HL-60 (cell line): Measurements from ENCODE around the gene ZMYM2.

ENCODE experiments used
- DNase-seq, 2 experiments: peaks; one replicate each; pipeline ENCODE4 v3.0.0-alpha.2; 2010 to 2020; ENCODE audit warnings: low read depth in 1 of 2, low spot score in 1 of 2
- H3K27ac ChIP-seq: fragments of 250-450 bp; sonication (Bioruptor Pico); replicated peaks from 2 replicates; pipeline ENCODE4 v1.5.1; 2020; ENCODE audit warnings: mild to moderate bottlenecking, moderate library complexity
- H3K27me3 ChIP-seq: fragments of 250-450 bp; sonication (Bioruptor Pico); 2 replicates; pipeline ENCODE4 v1.5.1; 2021; ENCODE audit warnings: mild to moderate bottlenecking, moderate library complexity; ENCODE audit not compliant: insufficient read depth, poor library complexity, severe bottlenecking
- H3K4me3 ChIP-seq: replicated peaks from 2 replicates; pipeline ENCODE4 v1.5.1; 2011; ENCODE audit warnings: mild to moderate bottlenecking, control low read depth, low read length; ENCODE audit not compliant: insufficient read depth
- CTCF ChIP-seq: IDR thresholded peaks from one replicate; pipeline ENCODE4 v1.5.1; 2011; ENCODE audit warnings: low read length, control low read depth, inconsistent platforms; ENCODE audit not compliant: insufficient read depth
- GABPA ChIP-seq: IDR thresholded peaks from 2 replicates; pipeline ENCODE4 v1.6.1; 2012; ENCODE audit warnings: low read depth
- POLR2AphosphoS5 ChIP-seq: IDR thresholded peaks from 2 replicates; pipeline ENCODE4 v1.6.1; 2012; ENCODE audit warnings: low read depth
- REST ChIP-seq: IDR thresholded peaks from 2 replicates; pipeline ENCODE4 v1.6.1; 2012; ENCODE audit warnings: low read depth; ENCODE audit not compliant: insufficient replicate concordance
- SPI1 ChIP-seq: IDR thresholded peaks from 2 replicates; pipeline ENCODE4 v1.6.1; 2012; ENCODE audit warnings: low read depth, mild to moderate bottlenecking, borderline replicate concordance

The ZMYM2 gene

GRCh38 chr13:20119960-20120359, 161.4 kb downstream of the ZMYM2 start:
- H3K27me3 ChIP-seq: no peaks in the 10 kb centered on the region
- peak overlapping the region; percentile 51 for H3K4me3 ChIP-seq
- peak overlapping the region; percentile 94 for H3K27ac ChIP-seq
- TF ChIP-seq GABPA: no peak
- no peak for TF ChIP-seq POLR2AphosphoS5
- no peak for TF ChIP-seq CTCF
- TF ChIP-seq SPI1: no peak
- DNase-seq: no peak

GRCh38 chr13:20121159-20121525, 162.6 kb downstream of the ZMYM2 start:
- Histone ChIP-seq H3K27me3 (no peaks in the 10 kb centered on the region), H3K4me3 (peak overlapping the region; percentile 51), H3K27ac (peak overlapping the region; percentile 94)
- TF ChIP-seq POLR2AphosphoS5: peak; percentile 80
- TF ChIP-seq REST: no peak
- peak; percentile 49; the same call in 1 of the 2 replicates for TF ChIP-seq SPI1
- DNase-seq: peak; percentile 85 to 93

GRCh38 chr13:20124303-20124702, 165.8 kb downstream of the ZMYM2 start:
- Histone ChIP-seq H3K27ac (no peak overlapping the region), H3K27me3 (no peaks in the 10 kb centered on the region), H3K4me3 (no peak overlapping the region)
- TF ChIP-seq POLR2AphosphoS5 (no peak), SPI1 (no peak), REST (no peak), GABPA (no peak)
- no peak for DNase-seq

- TF ChIP-seq SPI1 (no peak), REST (no peak)
- no peak for DNase-seq
- Histone ChIP-seq H3K4me3 (no peak overlapping the region), H3K27ac (no peak overlapping the region; the same call in 1 of the 2 replicates), H3K27me3 (no peaks in the 10 kb centered on the region)
Measured at GRCh38 chr13:20125129-20125782, 166.7 kb downstream of the ZMYM2 start.
